PC-9 (cell line): ENCODE measurements around the gene GPR78. TPM values are rescaled to one million over a fixed set of nuclear protein-coding genes. Genes with fewer than 3 reads are reported as not detected.

Experiments
- BruUV-seq: library from RNA; stranded (reverse); fragments of 400-500 nt; replicated peaks from 2 replicates; lab custom pipeline; 2021; lab: Mats Ljungman, UMichigan
- CTCF ChIA-PET: fragments of 300-600 bp; sonication (Branson Sonifier 250); formaldehyde crosslinking; loops from one replicate; lab custom pipeline; 2022; ENCODE audit warnings: antibody characterized with exemption; lab: Charles Lee
- POLR2A ChIA-PET: fragments of 300-600 bp; sonication (Branson Sonifier 250); formaldehyde crosslinking; loops from one replicate; lab custom pipeline; 2022; ENCODE audit warnings: antibody characterized with exemption; ENCODE audit not compliant: unreplicated experiment; lab: Charles Lee
- DNase-seq, 2 experiments: peaks; one replicate each; pipeline versions ENCODE4 v3.0.0 to v3.0.0-alpha.2; 2015 to 2022; ENCODE audit warnings: mixed read lengths in 1 of 2
- H2AFZ ChIP-seq: fragments of 200-600 bp; sonication (generic); 2 replicates; pipeline ENCODE4 v1.8.1; 2017; ENCODE audit warnings: antibody characterized with exemption
- H3F3A ChIP-seq: fragments of 200-600 bp; sonication (generic); 2 replicates; pipeline ENCODE4 v1.8.1; 2017; ENCODE audit warnings: antibody characterized with exemption, mild to moderate bottlenecking, low read depth; ENCODE audit not compliant: insufficient read depth
- H3K27ac ChIP-seq: fragments of 200-600 bp; sonication (generic); 2 replicates; pipeline ENCODE4 v1.6.1; 2016; ENCODE audit warnings: mixed run types
- H3K27me3 ChIP-seq: fragments of 200-600 bp; sonication (generic); 2 replicates; pipeline ENCODE4 v1.6.1; 2016; ENCODE audit warnings: low read depth, mixed run types; ENCODE audit not compliant: insufficient read depth
- H3K36me3 ChIP-seq: fragments of 200-600 bp; sonication (generic); 2 replicates; pipeline ENCODE4 v1.6.1; 2016; ENCODE audit warnings: low read depth, mixed run types
- H3K4me1 ChIP-seq: fragments of 200-600 bp; sonication (generic); replicated peaks from 2 replicates; pipeline ENCODE4 v1.6.1; 2016; ENCODE audit warnings: mixed run types; ENCODE audit not compliant: insufficient read depth
- H3K4me2 ChIP-seq: fragments of 200-600 bp; sonication (generic); 2 replicates; pipeline ENCODE4 v1.6.1; 2017; ENCODE audit warnings: mixed run types
- H3K4me3 ChIP-seq: fragments of 200-600 bp; sonication (generic); 2 replicates; pipeline ENCODE4 v1.6.1; 2016; ENCODE audit warnings: mixed run types
- H3K79me2 ChIP-seq: fragments of 200-600 bp; sonication (generic); 2 replicates; pipeline ENCODE4 v1.6.1; 2017; ENCODE audit warnings: low read depth, mixed run types
- H3K9me2 ChIP-seq: fragments of 200-600 bp; sonication (generic); 2 replicates; pipeline ENCODE4 v1.8.1; 2017; ENCODE audit warnings: mild to moderate bottlenecking; ENCODE audit not compliant: insufficient read depth
- H3K9me3 ChIP-seq: fragments of 200-600 bp; sonication (generic); 2 replicates; pipeline ENCODE4 v1.8.1; 2016; ENCODE audit warnings: low read depth; ENCODE audit not compliant: insufficient read depth
- H4K20me1 ChIP-seq: fragments of 200-600 bp; sonication (generic); 2 replicates; pipeline ENCODE4 v1.8.1; 2017; ENCODE audit not compliant: insufficient read depth
- EZH2 ChIP-seq: fragments of 200-600 bp; sonication (generic); IDR thresholded peaks from 2 replicates; pipeline ENCODE4 v1.8.0; 2017; ENCODE audit warnings: antibody characterized with exemption, low read depth
- intact Hi-C: fragments of 100-400 bp; cut with micrococcal nuclease; formaldehyde crosslinking; loops from one replicate; pipeline ENCODE4 v1.10.0; 2022; ENCODE audit not compliant: unreplicated experiment
- total RNA-seq: library from RNA; stranded (reverse); gene quantifications from 2 replicates; pipeline ENCODE4 v1.2.3, GENCODE V29; 2021
- TF ChIP-seq, protein P1 (sequence below): fragments of 200-600 bp; sonication (generic); conservative IDR thresholded peaks from 2 replicates; pipeline ENCODE4 v1.6.1; 2017; ENCODE audit warnings: mixed run types, antibody characterized with exemption, mild to moderate bottlenecking, moderate library complexity

GPR78 gene
- total RNA-seq, 1 experiment from 2014 or later, result 56.6 TPM

- H3F3A ChIP-seq, result no peaks in the 10 kb centered on the region
- intact Hi-C loops, result loop anchor here (1.0 to 10.0 kb wide), 5 partner anchors 45 to 349 kb away; no protein-coding TSS in a partner anchor
- no peak for TF ChIP-seq EZH2
- TF ChIP-seq, protein P1, sequence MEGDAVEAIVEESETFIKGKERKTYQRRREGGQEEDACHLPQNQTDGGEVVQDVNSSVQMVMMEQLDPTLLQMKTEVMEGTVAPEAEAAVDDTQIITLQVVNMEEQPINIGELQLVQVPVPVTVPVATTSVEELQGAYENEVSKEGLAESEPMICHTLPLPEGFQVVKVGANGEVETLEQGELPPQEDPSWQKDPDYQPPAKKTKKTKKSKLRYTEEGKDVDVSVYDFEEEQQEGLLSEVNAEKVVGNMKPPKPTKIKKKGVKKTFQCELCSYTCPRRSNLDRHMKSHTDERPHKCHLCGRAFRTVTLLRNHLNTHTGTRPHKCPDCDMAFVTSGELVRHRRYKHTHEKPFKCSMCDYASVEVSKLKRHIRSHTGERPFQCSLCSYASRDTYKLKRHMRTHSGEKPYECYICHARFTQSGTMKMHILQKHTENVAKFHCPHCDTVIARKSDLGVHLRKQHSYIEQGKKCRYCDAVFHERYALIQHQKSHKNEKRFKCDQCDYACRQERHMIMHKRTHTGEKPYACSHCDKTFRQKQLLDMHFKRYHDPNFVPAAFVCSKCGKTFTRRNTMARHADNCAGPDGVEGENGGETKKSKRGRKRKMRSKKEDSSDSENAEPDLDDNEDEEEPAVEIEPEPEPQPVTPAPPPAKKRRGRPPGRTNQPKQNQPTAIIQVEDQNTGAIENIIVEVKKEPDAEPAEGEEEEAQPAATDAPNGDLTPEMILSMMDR, result no peak
- H3K9me3 ChIP-seq, result no peaks in the 10 kb centered on the region
- no peak overlapping the region for H3K27ac ChIP-seq
- no peaks in the 10 kb centered on the region for H3K4me1 ChIP-seq
- ChIA-PET CTCF (no interaction called here), POLR2A (interaction anchor here (0.6 kb wide), 1 partner anchor 44 kb away, joined by 3 read pairs; no protein-coding TSS in a partner anchor)
- no peaks in the 10 kb centered on the region for H4K20me1 ChIP-seq
- H2AFZ ChIP-seq, result no peak overlapping the region
- no peaks in the 10 kb centered on the region for H3K27me3 ChIP-seq
- H3K79me2 ChIP-seq, result no peaks in the 10 kb centered on the region
- no peaks in the 10 kb centered on the region for H3K36me3 ChIP-seq
- no peak overlapping the region for H3K4me3 ChIP-seq
- no peak for DNase-seq
- BruUV-seq, result no TSS peak
- H3K4me2 ChIP-seq, result no peak overlapping the region
- H3K9me2 ChIP-seq, result no peaks in the 10 kb centered on the region
Measured at GRCh38 chr4:8593264-8594096, 13.3 kb downstream of the GPR78 start.

DNA sequence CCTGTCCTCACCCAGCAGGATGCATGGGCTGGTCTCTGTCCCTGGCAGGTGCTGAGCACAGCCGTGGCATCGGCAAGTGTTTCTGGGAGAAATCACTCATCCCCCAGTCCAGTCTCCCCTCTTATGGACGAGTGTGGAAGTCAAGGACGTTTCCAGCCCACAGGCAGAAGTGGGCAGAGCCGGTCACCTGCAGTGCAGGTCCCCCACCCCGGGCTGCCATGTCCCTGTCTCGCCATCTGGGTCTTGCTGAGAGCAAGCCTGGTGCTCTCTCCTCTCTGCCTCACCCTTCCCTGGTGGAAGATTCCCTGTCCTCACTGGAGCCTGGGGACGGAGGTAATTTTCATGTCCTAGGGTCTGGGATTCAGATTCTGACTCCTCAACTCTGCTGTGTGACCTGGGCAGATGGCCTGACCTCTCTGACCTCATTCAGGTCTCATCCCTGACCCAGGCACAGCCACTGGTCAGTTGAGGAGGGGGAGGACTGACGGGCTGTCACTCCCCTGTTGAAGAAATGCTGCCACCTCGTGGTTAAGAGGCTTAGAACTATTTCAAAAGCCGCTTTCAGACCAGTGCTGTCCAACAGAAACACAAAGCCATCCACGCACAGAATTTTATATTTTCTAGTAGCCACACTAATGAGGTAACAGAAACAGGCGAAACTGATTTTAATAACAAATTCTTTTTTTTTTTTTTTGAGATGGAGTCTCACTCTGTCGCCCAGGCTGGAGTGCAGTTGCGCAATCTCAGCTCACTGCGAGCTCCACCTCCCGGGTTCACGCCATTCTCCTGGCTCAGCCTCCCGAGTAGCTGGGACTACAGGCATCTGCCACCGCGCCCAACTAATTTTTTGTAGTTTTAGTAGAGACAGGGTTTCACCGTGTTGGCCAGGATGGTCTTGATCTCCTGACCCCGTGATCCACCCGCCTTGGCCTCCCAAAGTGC lies 14.2 kb downstream of the GPR78 start:
- Histone ChIP-seq H3F3A (peaks cover 6% of the 10 kb centered on the region; the same call in 1 of the 2 replicates), H2AFZ (no peak overlapping the region), H3K27me3 (no peaks in the 10 kb centered on the region), H3K36me3 (no peaks in the 10 kb centered on the region), H3K9me3 (no peaks in the 10 kb centered on the region), H3K4me3 (no peak overlapping the region), H4K20me1 (no peaks in the 10 kb centered on the region), H3K27ac (no peak overlapping the region), H3K79me2 (no peaks in the 10 kb centered on the region), H3K4me1 (peaks cover 6% of the 10 kb centered on the region; the same call in 1 of the 2 replicates), H3K4me2 (no peak overlapping the region), H3K9me2 (no peaks in the 10 kb centered on the region)
- ChIA-PET CTCF (interaction anchor here (0.6 to 0.7 kb wide), 2 partner anchors 34 to 122 kb away, joined by 3 read pairs; no protein-coding TSS in a partner anchor), POLR2A (no interaction called here)
- DNase-seq, result peak; percentile 54 to 64
- BruUV-seq, result no TSS peak
- TF ChIP-seq, protein P1, result peak; percentile 81
- no peak for TF ChIP-seq EZH2
- intact Hi-C loops, result loop anchor here (1.0 to 10.0 kb wide), 5 partner anchors 46 to 350 kb away; no protein-coding TSS in a partner anchor
